Coronary artery (tissue), 2 donors: Measurements from ENCODE around the gene OGFOD1.

Experiments
- DNase-seq: peaks from one replicate; pipeline ENCODE4 v3.0.0-alpha.2; 2017; ENCODE audit warnings: low spot score
- H3K27ac ChIP-seq, 2 donors: fragments of 200-600 bp; sonication (generic); one replicate each; pipeline ENCODE4 v1.5.1; 2016 to 2019
- H3K4me3 ChIP-seq: fragments of 200-600 bp; sonication (generic); 2 replicates; pipeline ENCODE4 v1.5.1; 2016; ENCODE audit warnings: mild to moderate bottlenecking, moderate library complexity
- CTCF ChIP-seq: fragments of 200-600 bp; sonication (generic); IDR thresholded peaks from one replicate; pipeline ENCODE4 v1.5.1; 2019; ENCODE audit warnings: antibody characterized with exemption

OGFOD1 gene

GRCh38 chr16:56421976-56422669, 29.2 kb upstream of the OGFOD1 start:
- TF ChIP-seq CTCF, result no peak
- no peak overlapping the region for H3K4me3 ChIP-seq
- H3K27ac ChIP-seq, result no peak overlapping the region
- no peak for DNase-seq

GRCh38 chr16:56422896-56423441, 28.4 kb upstream of the OGFOD1 start:
- DNase-seq, result no peak
- H3K4me3 ChIP-seq, result peak overlapping the region; percentile 90
- no peak for TF ChIP-seq CTCF
- H3K27ac ChIP-seq, result no peak overlapping the region

- peak overlapping the region; percentile 90 for H3K4me3 ChIP-seq
- DNase-seq, result no peak
- TF ChIP-seq CTCF, result no peak
- peak overlapping the region; percentile 78 to 97 for H3K27ac ChIP-seq
Observed at GRCh38 chr16:56423584-56424403, 27.6 kb upstream of the OGFOD1 start.

GRCh38 chr16:56424404-56424764, 27.0 kb upstream of the OGFOD1 start:
- H3K27ac ChIP-seq, result peak overlapping the region; percentile 78 to 97
- no peak for DNase-seq
- TF ChIP-seq CTCF, result no peak

GRCh38 chr16:56424791-56425438, 26.4 kb upstream of the OGFOD1 start:
- TF ChIP-seq CTCF, result no peak
- Histone ChIP-seq H3K4me3 (peak overlapping the region; percentile 90), H3K27ac (peak overlapping the region; percentile 78 to 97)
- DNase-seq, result peak; percentile 75

More at GRCh38 chr16:56424404-56424764, 27.0 kb upstream of the OGFOD1 start:
- H3K4me3 ChIP-seq, result peak overlapping the region; percentile 90

- peak within 1 kb of the TSS; percentile 90 for H3K4me3 ChIP-seq
- peak; percentile 78 for DNase-seq
- peak within 1 kb of the TSS; percentile 85 to 97 for H3K27ac ChIP-seq
- no peak for TF ChIP-seq CTCF
Observed at GRCh38 chr16:56425439-56425832, 25.9 kb upstream of the OGFOD1 start, which contains the start of gene AMFR. TSS of gene AMFR (minus strand) at chr16:56425545. CDS start at chr16:56425327, 218 bp downstream.
